Keratinocyte (primary cell): ENCODE data around the gene EPHB2.

Experiments
- CTCF ChIP-seq, 3 experiments: IDR thresholded peaks in 1 of 3; conservative IDR thresholded peaks in 1 of 3; optimal IDR thresholded peaks in 1 of 3; 2 replicates in 2 of 3; 3 replicates in 1 of 3; pipeline versions ENCODE3 to v1.5.1; 2011; ENCODE audit warnings: low read length in 3 of 3, mild to moderate bottlenecking in 3 of 3, moderate library complexity in 2 of 3, control low read depth in 1 of 3, inconsistent platforms in 1 of 3; ENCODE audit not compliant: insufficient read depth in 2 of 3; ENCODE audit errors: extremely low read depth in 1 of 3
- EZH2 ChIP-seq: IDR thresholded peaks from one replicate; pipeline ENCODE4 v1.6.1; 2012; ENCODE audit warnings: inconsistent platforms, mild to moderate bottlenecking, low read length, moderate library complexity

- TF ChIP-seq EZH2 = no peak
- TF ChIP-seq CTCF (optimal IDR thresholded peaks at IDR 0.05 in 1 of 3, IDR thresholded peaks at IDR 0.05 in 1 of 3, conservative IDR thresholded peaks at IDR 0.05 in 1 of 3; ENCODE audit: extremely low read depth in 1 of 3, insufficient read depth in 2 of 3, low read length in 3 of 3) = no peak
Observed at GRCh38 chr1:22952694-22953056, 242.0 kb downstream of the EPHB2 start.
